ENCODE results near the gene EEF1A1.

DNA sequence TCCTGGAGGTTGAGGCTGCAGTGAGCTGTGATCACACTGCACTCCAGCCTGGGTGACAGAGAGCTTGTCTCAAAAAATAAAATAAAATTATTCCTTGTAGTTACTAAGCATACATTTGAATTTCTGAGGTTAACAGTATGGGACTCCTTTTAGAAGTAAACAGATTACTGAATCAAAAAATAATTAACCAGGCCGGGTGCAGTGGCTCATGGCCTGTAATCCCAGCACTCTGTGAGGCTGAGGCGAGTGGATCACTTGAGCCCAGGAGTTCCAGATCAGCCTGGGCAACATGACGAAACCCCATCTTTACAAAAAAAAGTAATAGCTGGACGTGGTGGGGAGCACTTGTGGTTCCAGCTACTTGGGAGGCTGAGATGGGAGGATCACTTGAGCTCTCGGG lies 22.1 kb upstream of the EEF1A1 start:
- TF ChIP-seq, protein P1, sequence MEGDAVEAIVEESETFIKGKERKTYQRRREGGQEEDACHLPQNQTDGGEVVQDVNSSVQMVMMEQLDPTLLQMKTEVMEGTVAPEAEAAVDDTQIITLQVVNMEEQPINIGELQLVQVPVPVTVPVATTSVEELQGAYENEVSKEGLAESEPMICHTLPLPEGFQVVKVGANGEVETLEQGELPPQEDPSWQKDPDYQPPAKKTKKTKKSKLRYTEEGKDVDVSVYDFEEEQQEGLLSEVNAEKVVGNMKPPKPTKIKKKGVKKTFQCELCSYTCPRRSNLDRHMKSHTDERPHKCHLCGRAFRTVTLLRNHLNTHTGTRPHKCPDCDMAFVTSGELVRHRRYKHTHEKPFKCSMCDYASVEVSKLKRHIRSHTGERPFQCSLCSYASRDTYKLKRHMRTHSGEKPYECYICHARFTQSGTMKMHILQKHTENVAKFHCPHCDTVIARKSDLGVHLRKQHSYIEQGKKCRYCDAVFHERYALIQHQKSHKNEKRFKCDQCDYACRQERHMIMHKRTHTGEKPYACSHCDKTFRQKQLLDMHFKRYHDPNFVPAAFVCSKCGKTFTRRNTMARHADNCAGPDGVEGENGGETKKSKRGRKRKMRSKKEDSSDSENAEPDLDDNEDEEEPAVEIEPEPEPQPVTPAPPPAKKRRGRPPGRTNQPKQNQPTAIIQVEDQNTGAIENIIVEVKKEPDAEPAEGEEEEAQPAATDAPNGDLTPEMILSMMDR (IDR thresholded peaks at IDR 0.05) = no peak
- TF ChIP-seq EP300 (IDR thresholded peaks at IDR 0.05) = no peak
- TF ChIP-seq POLR2A (IDR thresholded peaks at IDR 0.05) = no peak
